CD4-positive, alpha-beta T cell (primary cell): ENCODE data around the gene INPP5B. TPM values are rescaled to one million over a fixed set of nuclear protein-coding genes. Genes with fewer than 3 reads are reported as not detected.

Experiments used
- ATAC-seq: fragments of 200-7000 bp; cut with Tn5 transposase; one replicate; pipeline ENCODE4 v1.10.0; 2022; ENCODE audit warnings: mild to moderate bottlenecking; ENCODE audit not compliant: poor library complexity
- CTCF ChIA-PET: fragments of 350-600 bp; sonication (Branson Sonifier 250); formaldehyde crosslinking; loops from one replicate; lab custom pipeline; 2021; ENCODE audit warnings: antibody characterized with exemption, inconsistent platforms; lab: Charles Lee
- POLR2A ChIA-PET: fragments of 350-600 bp; sonication (Branson Sonifier 250); formaldehyde crosslinking; loops from one replicate; lab custom pipeline; 2021; ENCODE audit warnings: antibody characterized with exemption, inconsistent platforms; lab: Charles Lee
- DNase-seq, 14 experiments: peaks; one replicate each; pipeline ENCODE4 v3.0.0-alpha.2; 2013 to 2020; ENCODE audit warnings: mixed read lengths in 2 of 14
- H3K27ac ChIP-seq, 2 donors: one replicate each; pipeline versions ENCODE4 v1.5.1 to v1.7.0; 2013; ENCODE audit warnings: low read length in 2 of 2, low read depth in 1 of 2, mild to moderate bottlenecking in 1 of 2
- H3K27me3 ChIP-seq, 2 experiments: 1 replicate in 1 of 2; 2 replicates in 1 of 2; pipeline versions ENCODE4 v1.6.1 to v1.7.0; 2013; ENCODE audit warnings: low read length in 2 of 2, control low read depth in 1 of 2, mild to moderate bottlenecking in 1 of 2, moderate library complexity in 1 of 2; ENCODE audit not compliant: insufficient read depth in 2 of 2, control insufficient read depth in 1 of 2
- H3K36me3 ChIP-seq: one replicate; pipeline ENCODE4 v1.6.1; 2013; ENCODE audit warnings: low read length, control low read depth; ENCODE audit not compliant: insufficient read depth
- H3K4me1 ChIP-seq: one replicate; pipeline ENCODE4 v1.6.1; 2013; ENCODE audit warnings: low read length, control low read depth; ENCODE audit not compliant: insufficient read depth
- H3K4me3 ChIP-seq: one replicate; pipeline ENCODE4 v1.5.1; 2013; ENCODE audit warnings: mild to moderate bottlenecking, low read length, moderate library complexity
- H3K9me3 ChIP-seq, 2 experiments: 1 replicate in 1 of 2; 2 replicates in 1 of 2; pipeline versions ENCODE4 v1.6.1 to v1.7.0; 2013; ENCODE audit warnings: low read length in 2 of 2, mild to moderate bottlenecking in 2 of 2, control low read depth in 1 of 2, moderate library complexity in 1 of 2; ENCODE audit not compliant: control insufficient read depth in 1 of 2, insufficient read depth in 1 of 2
- H3K27ac Mint-ChIP-seq: one replicate; pipeline ENCODE4 v1.8.0; 2020; ENCODE audit warnings: mixed read lengths
- H3K27me3 Mint-ChIP-seq: one replicate; pipeline ENCODE4 v1.8.0; 2021; ENCODE audit warnings: mixed read lengths
- H3K36me3 Mint-ChIP-seq: one replicate; pipeline ENCODE4 v1.8.0; 2021; ENCODE audit warnings: low read depth, mixed read lengths
- H3K4me1 Mint-ChIP-seq: one replicate; pipeline ENCODE4 v1.8.0; 2021; ENCODE audit warnings: low read depth, mixed read lengths
- H3K4me3 Mint-ChIP-seq: one replicate; pipeline ENCODE4 v1.8.0; 2020; ENCODE audit warnings: mild to moderate bottlenecking, mixed read lengths
- H3K9me3 Mint-ChIP-seq: one replicate; pipeline ENCODE4 v1.8.0; 2020; ENCODE audit warnings: mixed read lengths
- CTCF ChIP-seq: fragments of 200-600 bp; IDR thresholded peaks from one replicate; pipeline ENCODE4 v1.8.0; 2022; ENCODE audit warnings: antibody characterized with exemption, mild to moderate bottlenecking
- intact Hi-C, 2 experiments: fragments of 100-400 bp; cut with DNase I in 1 of 2; cut with micrococcal nuclease in 1 of 2; formaldehyde crosslinking; loops; one replicate each; pipeline versions ENCODE4 v1.15.1 to v1.9.0; 2023 to 2025; cut with DNase I, micrococcal nuclease
- total RNA-seq, 174 experiments: library from RNA in 2 of 174; stranded (reverse) in 2 of 174; gene quantifications; one replicate each; pipeline ENCODE4 v1.2.3 and lab custom pipeline; 2021 to 2026

Gene INPP5B
- total RNA-seq, 2 experiments from 2014 or later, result 11.7 to 12.7 TPM

- H3K9me3 ChIP-seq, result no peaks in the 10 kb centered on the region
- Mint-ChIP-seq H3K9me3 (no peaks in the 10 kb centered on the region), H3K36me3 (peaks cover 64% of the 10 kb centered on the region), H3K4me1 (peaks cover 54% of the 10 kb centered on the region), H3K27me3 (no peaks in the 10 kb centered on the region), H3K27ac (no peak overlapping the region), H3K4me3 (no peak overlapping the region)
- intact Hi-C loops, result no loop called here
- peaks cover 34% of the 10 kb centered on the region for H3K36me3 ChIP-seq
- no peak for DNase-seq
- H3K27ac ChIP-seq, result no peak overlapping the region
- ATAC-seq, result no peak
- ChIA-PET CTCF (no interaction called here), POLR2A (no interaction called here)
- TF ChIP-seq CTCF, result no peak
- no peaks in the 10 kb centered on the region for H3K27me3 ChIP-seq
- no peak overlapping the region for H3K4me3 ChIP-seq
- H3K4me1 ChIP-seq, result peaks cover 17% of the 10 kb centered on the region
Measured at GRCh38 chr1:37845049-37845646, 101.7 kb downstream of the INPP5B start.

GRCh38 chr1:37844536-37844935 lies 102.3 kb downstream of the INPP5B start:
- H3K4me1 Mint-ChIP-seq, result peaks cover 52% of the 10 kb centered on the region
- intact Hi-C loops, result no loop called here

GRCh38 chr1:37841652-37842051 lies 105.2 kb downstream of the INPP5B start:
- H3K4me1 Mint-ChIP-seq, result peaks cover 31% of the 10 kb centered on the region
- no peak overlapping the region for H3K4me3 ChIP-seq
- H3K4me1 ChIP-seq, result peaks cover under 1% of the 10 kb centered on the region
- ATAC-seq (no peak), DNase-seq (no peak)
- TF ChIP-seq CTCF, result no peak
- no peaks in the 10 kb centered on the region for H3K9me3 ChIP-seq
- no peak overlapping the region for H3K27ac ChIP-seq
- no peaks in the 10 kb centered on the region for H3K27me3 ChIP-seq
- CTCF ChIA-PET, result no interaction called here
- peaks cover 79% of the 10 kb centered on the region for H3K36me3 Mint-ChIP-seq
- POLR2A ChIA-PET, result no interaction called here
- no peak overlapping the region for H3K27ac Mint-ChIP-seq
- intact Hi-C loops, result no loop called here
- no peak overlapping the region for H3K4me3 Mint-ChIP-seq
- no peaks in the 10 kb centered on the region for H3K27me3 Mint-ChIP-seq
- peaks cover 50% of the 10 kb centered on the region for H3K36me3 ChIP-seq
- no peaks in the 10 kb centered on the region for H3K9me3 Mint-ChIP-seq

More at GRCh38 chr1:37844536-37844935, 102.3 kb downstream of the INPP5B start:
- no peak overlapping the region for H3K27ac ChIP-seq
- no peak overlapping the region for H3K4me3 ChIP-seq
- ChIA-PET POLR2A (no interaction called here), CTCF (no interaction called here)
- H3K27me3 ChIP-seq, result no peaks in the 10 kb centered on the region
- Mint-ChIP-seq H3K9me3 (no peaks in the 10 kb centered on the region), H3K27ac (no peak overlapping the region), H3K36me3 (peaks cover 70% of the 10 kb centered on the region), H3K27me3 (no peaks in the 10 kb centered on the region), H3K4me3 (no peak overlapping the region)
- ATAC-seq, result no peak
- DNase-seq, result no peak
- H3K36me3 ChIP-seq, result peaks cover 38% of the 10 kb centered on the region
- H3K4me1 ChIP-seq, result peaks cover 12% of the 10 kb centered on the region
- H3K9me3 ChIP-seq, result no peaks in the 10 kb centered on the region
- TF ChIP-seq CTCF, result no peak
